GM03348 (cell line): Measurements from ENCODE around the gene RHBDL1.

ENCODE experiments used
- DNase-seq: peaks from one replicate; pipeline ENCODE4 v3.0.0; 2012; ENCODE audit warnings: low spot score

RHBDL1 gene

DNA sequence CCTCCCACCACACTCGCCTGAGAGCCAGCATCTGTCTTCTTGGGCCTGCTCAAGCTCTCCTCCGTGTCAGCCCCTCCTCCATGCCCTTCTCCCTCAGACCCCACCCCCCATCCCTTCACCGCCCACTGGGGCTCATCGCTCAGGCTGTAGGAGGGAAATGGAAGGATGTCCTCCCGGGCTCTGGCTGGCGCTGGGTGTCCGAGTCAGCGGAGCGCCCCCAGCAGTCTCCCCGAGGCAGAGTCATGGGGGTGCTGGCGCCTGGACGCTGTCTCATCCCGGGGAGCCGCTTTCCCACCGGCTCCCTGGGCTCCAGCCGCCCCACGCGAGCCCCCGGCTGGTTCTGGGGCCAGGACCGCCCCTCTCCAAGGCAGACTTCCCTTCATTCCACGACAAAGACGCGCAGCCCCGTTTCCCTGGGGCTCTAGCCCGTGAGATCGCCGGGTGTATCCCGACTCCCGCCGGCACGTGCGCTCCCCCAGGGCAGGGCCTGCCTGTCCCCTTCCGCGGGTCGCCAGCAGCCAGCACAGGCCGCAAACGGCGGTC is 45.0 kb downstream of the RHBDL1 start:
- DNase-seq = peak; percentile 77

DNA sequence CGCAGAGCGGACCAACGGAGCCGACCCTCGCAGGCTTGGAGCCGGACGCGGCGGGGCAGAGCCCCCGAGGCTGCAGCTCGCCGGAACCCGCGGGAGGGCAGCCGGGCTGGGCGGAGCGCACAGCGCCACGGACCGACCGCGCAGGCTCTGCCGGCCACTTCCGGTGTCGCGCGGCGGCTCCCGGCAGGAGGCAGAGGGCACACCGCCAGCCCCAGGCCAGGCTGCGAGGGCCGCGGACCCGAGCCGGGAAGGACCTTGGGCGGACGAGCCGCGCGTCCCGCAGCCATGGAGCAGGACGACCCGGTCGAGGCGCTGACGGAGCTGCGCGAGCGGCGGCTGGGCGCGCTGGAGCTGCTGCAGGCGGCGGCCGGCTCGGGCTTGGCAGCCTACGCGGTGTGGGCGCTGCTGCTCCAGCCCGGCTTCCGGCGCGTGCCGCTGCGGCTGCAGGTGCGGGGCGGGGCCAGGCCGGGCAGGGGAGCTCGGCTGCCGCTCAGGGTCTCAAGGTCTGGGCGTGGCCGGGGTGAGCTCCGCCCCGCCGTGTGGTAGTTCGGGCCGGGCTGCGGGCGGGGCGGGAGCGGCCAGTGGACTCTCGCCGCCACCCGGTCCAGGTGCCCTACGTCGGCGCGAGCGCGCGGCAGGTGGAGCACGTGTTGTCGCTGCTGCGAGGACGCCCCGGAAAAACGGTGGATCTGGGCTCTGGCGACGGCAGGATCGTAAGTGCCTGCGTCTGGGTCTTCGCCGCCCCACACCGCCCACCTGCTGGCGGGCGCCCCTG is 45.7 kb downstream of the RHBDL1 start, which contains the start of gene ANTKMT:
ANTKMT (plus strand) TSS at position 157 of the 775 bp plus-strand sequence; CDS start at position 286, 129 bp downstream.
- peak; percentile 93 for DNase-seq

DNA sequence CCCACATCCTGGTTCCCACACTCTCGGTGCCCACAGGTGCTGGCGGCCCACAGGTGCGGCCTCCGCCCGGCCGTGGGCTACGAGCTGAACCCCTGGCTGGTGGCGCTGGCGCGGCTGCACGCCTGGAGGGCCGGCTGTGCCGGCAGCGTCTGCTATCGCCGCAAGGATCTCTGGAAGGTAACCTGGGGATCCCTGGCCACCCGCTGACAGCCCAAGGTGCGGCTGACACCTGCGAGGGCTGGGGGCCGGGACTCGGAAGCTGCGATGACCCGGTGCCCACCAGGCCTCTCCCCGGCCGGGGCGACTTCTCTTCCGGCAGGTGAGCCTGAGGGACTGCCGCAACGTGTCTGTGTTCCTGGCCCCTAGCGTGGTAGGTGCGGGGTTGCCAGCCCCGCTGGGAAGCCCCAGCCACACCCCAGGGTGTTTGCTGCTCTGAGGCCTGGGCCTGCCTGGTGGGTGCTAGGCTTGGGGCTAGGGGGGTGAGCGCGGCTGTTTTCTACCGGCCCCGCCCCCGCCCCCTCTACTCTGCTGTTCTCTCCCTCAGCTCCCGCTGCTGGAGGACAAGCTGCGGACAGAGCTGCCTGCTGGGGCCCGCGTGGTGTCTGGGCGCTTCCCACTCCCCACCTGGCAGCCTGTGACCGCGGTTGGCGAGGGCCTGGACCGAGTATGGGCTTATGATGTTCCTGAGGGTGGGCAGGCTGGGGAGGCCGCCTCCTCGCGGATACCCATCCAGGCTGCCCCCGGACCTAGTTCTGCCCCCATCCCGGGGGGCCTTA is 46.5 kb downstream of the RHBDL1 start:
- DNase-seq = no peak

DNA sequence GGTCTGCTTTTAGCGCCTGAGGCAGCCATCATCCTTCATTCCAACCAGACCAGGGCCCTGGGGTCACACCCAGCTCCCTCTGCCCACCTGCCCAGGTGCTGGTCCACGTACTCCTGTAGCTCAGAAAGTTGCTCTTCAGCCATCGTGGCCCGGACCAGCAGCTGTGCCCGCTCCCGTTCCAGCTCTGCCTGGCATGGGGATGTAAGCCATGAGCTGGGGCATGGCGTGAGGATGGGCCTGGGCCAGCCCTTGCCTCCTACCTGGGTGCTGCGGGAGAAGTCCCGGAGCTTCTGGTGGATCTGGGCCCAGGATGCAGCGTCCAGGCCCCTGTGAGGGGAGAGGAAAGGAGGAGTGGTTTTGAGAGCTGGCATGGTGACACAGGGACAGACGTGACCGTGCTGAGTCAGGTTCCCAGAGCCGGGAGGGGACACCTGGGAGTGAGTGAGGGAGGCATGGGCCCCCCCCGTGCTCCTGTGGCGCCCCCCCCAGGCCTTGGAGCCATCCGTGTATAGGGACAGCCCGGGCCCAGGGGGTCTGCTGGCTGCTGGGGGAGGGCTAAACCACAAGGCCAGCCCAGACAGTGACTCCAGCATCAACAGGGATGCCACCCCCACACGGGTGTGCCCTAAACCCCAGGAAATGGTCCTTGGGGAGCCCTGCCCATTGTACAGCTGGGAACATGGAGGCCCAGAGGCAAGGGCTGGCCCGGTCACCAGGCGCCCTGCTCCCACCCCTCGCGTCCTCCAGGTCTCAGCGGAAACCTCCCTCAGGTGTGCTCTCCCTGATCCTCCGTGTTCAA is 47.6 kb downstream of the RHBDL1 start:
- no peak for DNase-seq

DNA sequence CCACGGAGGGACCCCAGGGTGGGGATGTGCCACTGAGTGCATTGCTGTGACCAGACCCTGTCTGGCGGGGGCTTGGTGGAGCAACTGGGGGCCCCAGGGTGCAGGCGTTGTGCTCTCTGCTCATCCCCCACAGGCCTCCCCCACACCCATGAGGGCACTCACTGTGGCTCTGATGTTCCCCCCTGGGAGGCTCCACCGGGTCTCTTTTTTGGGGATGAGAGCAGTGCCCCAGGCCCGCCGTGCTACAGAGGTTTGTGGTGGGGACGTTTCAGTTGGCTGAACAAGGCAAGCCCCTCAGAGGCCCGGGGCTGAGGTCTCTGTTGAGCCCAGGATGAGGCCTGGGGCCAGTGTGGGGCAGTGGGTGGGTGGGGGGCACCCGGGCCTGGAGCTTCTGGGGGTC is 48.2 kb downstream of the RHBDL1 start:
- no peak for DNase-seq

DNA sequence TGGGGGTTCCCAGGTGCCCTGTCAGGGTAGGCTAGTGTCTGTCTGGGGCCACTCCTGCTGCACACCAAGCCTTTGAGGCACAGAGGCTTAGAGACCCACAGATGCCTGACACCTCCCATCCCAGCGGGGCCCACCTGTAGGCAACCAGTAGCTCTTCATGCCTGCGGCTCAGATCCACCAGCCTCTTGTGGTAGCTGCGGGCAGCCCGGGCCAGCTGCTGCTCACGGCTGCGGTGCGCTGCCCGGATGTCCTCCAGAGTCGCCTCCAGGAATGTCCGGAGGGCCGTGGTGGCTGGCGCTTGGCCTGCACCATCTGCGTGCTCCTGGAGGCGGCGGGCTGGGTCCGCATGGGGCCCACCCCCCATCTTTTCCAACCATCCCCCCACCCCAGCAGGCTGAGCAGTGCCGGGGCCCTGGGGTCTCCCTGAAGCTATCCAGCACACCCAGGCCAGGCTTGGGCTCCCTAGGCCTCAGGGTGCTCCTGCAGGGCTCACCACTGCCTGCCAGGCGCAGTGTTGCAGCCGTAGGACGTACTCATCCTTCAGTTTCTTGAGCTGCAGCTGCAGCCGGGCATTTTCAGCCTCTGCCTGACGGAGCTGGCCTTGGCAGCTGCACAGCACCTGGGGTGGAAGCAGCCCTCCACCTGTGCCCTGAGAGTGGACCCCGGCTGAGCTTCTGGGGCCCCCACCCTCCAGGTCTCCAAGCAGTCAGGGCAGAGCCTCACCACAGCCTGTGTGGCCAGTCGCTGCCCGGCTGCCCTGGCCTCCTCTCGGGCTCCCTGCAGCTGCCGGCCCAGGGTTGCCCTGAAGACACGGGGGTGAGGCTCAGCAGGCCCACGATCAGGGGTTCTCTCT is 48.9 kb downstream of the RHBDL1 start:
- no peak for DNase-seq

DNA sequence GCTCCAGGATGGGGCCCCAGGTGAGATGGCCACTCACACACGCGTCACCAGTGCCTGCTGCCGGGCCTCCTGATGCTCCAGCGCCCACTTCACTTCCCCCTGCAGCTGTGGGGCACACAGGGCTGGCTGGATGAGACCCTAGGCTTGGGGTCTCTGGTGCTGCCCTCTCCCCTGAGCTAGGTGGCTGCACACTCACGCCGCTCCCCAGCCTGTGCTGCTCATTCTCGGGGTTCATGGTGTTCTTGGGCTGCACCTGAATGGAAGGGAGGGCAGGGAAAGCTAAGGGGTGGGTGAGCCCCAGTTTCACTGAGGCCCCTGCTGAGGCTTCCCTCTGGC is 49.5 kb downstream of the RHBDL1 start:
- DNase-seq = no peak

DNA sequence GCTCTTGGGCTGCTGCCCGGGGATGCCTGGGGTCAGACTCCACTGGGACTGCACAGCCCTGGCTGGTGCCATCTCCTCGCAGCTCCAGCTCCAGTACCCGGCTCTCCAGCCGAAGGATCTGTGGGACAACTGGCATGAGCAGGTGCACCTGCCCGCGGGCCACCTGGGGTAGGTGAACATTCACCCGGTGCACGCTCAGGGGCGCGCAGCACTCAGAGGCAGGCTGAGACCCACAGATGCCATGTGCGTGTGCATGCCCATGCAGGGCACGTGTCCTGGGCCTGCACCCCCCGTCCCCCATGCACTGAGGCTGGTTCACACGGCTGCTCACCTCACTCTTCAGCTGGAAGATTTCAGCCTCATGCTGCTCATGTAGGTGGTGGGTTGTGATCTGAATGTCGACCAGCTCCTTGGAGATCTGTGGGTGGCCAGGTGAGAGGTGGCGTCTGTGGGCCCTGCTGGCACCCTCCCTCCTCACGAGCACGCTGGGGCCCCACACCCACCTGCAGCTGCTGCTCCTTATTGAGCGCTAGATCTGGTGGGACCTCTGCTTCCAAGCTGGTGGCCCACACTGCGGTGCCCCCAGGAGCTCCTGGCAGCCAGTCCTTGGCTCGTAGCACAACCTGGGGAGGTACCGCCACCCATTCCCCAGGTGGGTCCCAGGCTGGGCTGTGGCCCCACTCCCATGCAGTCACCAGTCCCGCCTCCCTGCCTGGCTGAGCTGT is 50.2 kb downstream of the RHBDL1 start:
- no peak for DNase-seq

DNA sequence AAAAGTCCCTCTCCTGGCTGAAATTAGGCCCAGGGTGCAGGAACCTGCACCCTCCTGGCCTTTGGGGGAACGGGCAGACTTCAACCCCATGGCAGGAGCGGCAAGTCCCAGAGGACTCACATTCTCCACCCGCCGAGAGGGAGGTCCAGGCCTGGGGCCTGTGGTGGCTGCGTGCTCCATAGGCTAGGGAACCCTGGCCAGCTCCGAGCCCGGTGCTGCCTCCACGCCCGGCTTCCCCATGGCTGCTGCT is 50.6 kb downstream of the RHBDL1 start:
- no peak for DNase-seq

DNA sequence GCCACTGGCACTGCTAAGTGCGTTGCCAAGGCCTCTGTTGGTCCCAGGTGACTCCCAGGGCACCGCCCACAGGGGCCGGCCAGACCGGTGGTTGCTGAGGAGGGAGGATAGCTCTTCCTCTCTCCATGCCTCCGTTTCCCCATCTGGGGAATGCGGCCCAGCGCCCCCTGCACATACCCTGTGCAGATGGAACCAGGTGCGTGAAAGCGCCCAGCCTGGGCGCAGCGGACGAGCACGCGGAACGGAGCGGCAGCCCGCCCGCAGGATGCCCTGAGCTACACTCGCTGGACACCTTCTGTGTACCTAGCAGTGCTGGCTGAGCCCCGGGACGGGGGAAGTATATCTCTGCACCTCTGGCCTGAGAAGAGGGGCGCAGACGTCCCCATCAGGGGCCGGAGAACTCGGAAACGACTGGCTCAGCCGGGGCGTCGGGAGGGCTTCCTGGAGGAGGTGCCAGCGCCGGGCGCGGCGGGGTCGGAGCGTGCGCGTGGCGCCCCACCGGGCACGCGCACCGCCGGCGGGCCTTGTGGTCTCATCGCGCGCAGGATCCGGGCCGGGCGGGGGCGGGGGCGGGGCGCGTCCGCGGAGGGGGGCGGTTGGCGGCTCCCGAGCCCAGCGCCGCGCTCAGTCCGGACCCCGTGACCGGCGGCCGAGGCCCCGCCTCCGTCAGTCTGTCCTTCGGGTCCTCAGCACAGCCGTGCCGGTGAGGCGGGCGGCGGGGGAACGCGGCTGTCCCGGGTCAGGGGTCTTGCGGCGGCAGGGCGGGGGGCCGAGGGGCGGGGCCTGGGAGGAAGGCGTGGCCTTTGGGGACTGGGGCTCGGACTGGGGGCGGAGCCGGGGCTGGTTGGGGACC is 51.2 kb downstream of the RHBDL1 start, which contains the start of the genes CCDC78 and HAGHL:
CCDC78 (minus strand) TSS at position 6 of the 853 bp plus-strand sequence. CDS start 76 bp downstream, outside the sequence.
HAGHL (plus strand) TSS at position 669 of the 853 bp plus-strand sequence. CDS start 404 bp downstream, outside the sequence.
- peak; percentile 86 for DNase-seq

DNA sequence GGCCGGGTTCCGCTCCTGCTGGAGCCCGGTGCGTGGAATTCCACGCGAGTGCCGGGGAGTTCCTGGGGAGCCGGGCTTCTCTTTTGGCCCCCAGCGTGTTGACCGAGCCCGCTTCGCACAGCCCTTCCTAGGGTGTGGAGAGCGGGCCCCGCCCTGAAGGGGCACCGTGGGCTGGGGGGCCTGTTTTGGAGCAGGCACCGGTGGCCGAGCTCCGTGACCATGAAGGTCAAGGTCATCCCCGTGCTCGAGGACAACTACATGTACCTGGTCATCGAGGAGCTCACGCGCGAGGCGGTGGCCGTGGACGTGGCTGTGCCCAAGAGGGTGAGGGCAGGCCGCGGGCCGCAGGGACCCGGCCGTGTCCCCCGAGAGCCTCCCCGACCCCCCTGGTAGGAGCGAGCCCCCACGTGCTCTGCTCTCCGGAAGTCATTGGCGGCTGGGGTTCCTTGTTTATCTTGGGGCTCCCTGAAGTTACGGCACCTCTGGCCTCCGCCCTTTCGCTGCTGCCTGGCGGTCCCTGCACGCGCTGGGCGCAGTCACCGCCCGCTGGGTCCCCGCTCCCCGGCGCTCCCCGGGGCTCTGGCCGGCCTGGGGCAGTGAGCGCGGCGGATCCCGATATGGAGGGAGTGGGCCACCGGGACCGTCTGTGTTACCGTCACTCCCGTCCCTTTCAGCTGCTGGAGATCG is 52.0 kb downstream of the RHBDL1 start:
- no peak for DNase-seq
